HG02870 (cell line): Measurements from ENCODE around the gene ELOVL5.
A peak's percentile ranks its signal among the peaks of the same experiment; 100 is the strongest.

Experiments
- ATAC-seq: cut with Tn5 transposase; IDR thresholded peaks from one replicate; pipeline ENCODE4 v1.9.1; 2021; ENCODE audit warnings: mild to moderate bottlenecking, moderate library complexity; ENCODE audit not compliant: unreplicated experiment

Gene ELOVL5

DNA sequence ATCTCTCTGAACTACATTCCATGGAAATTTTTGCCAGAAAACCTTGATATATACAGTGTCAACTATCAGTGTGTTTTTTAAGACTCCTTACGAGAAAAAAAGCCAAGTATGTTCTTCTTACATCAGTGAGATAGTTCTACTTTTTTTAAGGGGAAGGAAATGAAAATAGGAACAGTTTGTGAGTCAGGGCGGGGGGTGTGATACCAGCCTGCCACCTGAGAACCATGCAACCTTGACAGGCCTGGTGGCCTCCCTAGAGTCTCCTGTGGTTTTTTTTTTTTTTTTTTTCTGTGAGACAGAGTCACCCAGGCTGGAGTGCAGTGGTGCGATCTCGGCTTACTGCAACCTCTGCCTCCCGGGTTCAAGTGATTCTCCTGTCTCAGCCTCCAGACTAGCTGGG lies 103.8 kb downstream of the ELOVL5 start:
- peak; percentile 54 for ATAC-seq

DNA sequence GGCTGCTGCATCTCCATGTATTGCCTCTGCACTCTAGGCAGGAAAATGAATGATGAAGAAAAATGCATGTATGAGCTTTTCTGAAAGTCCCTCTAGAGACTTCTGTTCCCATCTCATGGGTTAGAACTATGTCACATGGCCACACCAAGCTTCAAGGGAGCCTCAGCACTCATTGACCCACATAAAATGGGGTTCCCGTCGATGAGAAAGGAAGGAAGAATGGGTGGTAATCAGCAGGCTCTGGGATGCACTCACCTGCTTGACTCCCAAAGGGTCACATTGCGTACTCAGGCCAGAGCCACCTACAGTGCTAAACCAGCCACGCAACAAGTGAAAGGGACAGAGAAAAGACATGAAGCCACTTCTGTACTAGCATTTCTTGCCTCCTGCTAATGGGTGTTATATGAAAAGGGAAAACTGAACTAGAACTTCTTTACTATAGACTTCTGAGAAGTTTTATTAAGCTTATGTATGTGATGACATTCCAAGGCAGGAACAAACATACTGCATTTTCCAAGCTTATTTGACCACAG lies 104.3 kb downstream of the ELOVL5 start:
- no peak for ATAC-seq

GRCh38 chr6:53241938-53242337 lies 106.8 kb downstream of the ELOVL5 start:
- no peak for ATAC-seq

DNA sequence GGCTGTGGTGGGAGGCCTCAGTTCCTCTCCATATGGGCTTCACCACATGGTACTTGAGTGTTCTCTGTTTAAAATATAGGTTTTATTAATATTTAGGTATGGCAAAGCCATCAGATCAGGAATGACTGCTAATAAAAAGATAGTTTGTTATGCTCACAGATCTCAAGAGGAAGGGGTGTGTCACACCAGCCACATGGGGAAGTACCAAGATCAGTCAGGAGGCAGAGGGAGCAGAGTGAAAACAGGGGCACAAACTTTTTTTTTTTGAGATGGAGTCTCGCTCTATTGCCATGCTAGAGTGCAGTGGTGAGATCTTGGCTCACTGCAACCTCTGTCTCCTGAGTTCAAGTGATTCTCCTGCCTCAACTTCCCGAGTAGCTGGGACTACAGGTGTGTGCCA lies 108.0 kb downstream of the ELOVL5 start:
- no peak for ATAC-seq

- no peak for ATAC-seq
These were observed 108.6 kb downstream of the ELOVL5 start for GRCh38 chr6:53240139-53240538.

DNA sequence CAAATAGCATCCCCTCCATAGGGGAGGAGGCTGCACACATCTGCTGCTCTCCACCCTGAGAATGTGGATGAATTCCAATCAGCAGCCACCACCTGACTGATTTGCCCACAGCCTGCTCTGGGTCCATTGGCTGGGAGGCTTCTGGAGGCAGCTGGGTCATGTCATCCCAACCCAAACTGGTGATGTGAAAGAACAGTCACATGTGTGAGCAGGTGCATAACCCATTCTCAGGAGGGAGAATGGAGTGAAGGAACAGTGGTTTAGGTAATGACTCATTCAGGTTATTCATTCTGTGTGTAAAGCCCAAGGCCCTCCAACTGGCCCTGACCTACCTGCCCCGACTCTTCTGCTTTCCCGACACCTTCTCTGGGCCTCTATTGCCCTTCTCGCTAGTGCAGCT lies 109.2 kb downstream of the ELOVL5 start:
- ATAC-seq: peak; percentile 79

- ATAC-seq: no peak
These were observed 110.4 kb downstream of the ELOVL5 start for GRCh38 chr6:53238311-53238710.

- peak; percentile 37 for ATAC-seq
These were observed 112.5 kb downstream of the ELOVL5 start for GRCh38 chr6:53236241-53236640.

- no peak for ATAC-seq
These were observed 113.2 kb downstream of the ELOVL5 start for GRCh38 chr6:53235508-53235907.

GRCh38 chr6:53233309-53233708 lies 115.4 kb downstream of the ELOVL5 start:
- no peak for ATAC-seq

- ATAC-seq: no peak
These were observed 117.8 kb downstream of the ELOVL5 start for GRCh38 chr6:53230775-53231467.

GRCh38 chr6:53227847-53228246 lies 120.9 kb downstream of the ELOVL5 start:
- ATAC-seq: no peak

- ATAC-seq: no peak
These were observed 128.1 kb downstream of the ELOVL5 start for GRCh38 chr6:53220605-53221004.
